ENCODE results near the gene PRR14L. TPM values are rescaled to one million over a fixed set of nuclear protein-coding genes. Genes with fewer than 3 reads are reported as not detected.

PRR14L gene
- polyA plus RNA-seq, 12 donors: 12.8 to 26.5 (median 17.9) TPM; not detected in 1

DNA sequence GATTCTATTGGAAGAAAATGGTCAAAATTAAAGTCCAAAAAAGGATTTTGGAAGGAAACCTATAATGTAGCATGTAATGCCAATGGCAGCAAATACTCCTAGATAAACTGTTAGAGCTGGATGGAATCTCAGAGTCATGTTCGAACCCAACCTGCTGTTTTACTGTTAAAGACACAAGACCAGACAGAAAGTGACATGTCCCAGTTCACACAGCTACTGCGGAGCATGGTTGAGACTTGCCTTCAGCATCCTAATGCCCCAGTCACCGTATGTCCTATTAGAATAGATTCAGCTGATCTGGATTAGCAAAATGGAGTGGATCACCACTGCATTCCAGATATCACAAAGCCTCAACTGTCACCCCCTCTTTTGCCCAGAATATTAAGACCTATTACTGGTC lies 102.9 kb downstream of the PRR14L start:
- DNase-seq: no peak

- DNase-seq: no peak
These were observed 103.5 kb downstream of the PRR14L start for GRCh38 chr22:31646186-31647019.

GRCh38 chr22:31639436-31640039 lies 110.4 kb downstream of the PRR14L start:
- no peak for DNase-seq

DNA sequence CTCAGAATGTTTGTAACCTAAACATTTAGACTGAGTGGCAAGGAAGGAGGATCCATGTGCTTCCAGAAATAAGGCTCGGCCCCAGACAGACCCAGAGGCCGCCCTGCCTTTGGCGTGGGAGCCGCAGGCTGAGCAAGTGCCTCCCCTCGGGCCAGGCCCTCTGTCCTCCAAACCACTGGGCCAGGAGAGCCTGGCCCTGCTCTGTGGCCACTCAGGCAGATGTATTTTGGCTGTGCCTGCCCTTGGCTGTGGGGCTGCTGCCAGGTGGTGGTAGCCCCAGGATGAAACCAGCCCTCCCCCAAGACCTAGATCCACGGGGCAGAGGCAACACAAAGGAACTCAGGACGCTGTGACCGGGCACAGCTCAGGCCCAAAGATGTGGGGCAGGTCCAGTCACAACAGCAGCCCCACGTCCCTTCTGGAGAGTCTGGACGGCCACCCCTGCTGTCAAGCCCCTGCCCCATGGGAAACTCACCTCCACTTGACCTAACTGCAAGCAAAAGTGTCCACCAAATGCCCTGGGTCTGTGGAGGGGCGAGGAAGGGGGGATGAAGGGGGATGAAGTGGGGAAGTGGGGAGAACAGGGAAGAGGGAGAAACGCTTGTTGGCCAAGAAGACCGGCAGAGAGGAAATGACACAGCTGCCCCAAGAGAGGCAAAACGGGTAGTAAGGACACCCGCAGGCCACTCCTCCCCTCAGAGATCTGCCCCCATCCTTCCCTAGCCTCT lies 111.9 kb downstream of the PRR14L start:
- DNase-seq: no peak

GRCh38 chr22:31637447-31637890 lies 112.5 kb downstream of the PRR14L start:
- DNase-seq: no peak

GRCh38 chr22:31635638-31636306 lies 114.2 kb downstream of the PRR14L start:
- no peak for DNase-seq

DNA sequence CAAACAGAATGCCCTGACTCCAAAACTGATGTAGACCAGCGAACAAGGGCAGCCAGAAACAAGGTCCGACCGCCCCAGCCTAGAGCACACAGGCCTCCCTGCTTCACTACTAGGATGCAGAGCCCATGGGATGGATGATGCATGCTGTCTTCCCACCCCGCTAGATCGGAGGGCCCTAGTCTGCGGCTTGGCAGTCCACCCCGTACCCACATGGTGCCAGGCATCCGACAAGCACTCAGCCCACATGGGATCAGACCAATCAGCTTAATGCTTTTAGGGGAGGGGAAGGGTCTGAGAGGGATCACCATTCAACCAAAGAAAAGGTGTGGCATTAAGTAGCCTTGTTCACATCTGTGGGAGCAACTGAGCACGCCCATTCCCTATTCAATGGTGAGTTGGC lies 118.5 kb downstream of the PRR14L start:
- DNase-seq: no peak

Other genes starting within 250 kb of the PRR14L start
- gene PISD, start 87.9 kb downstream of the PRR14L start, polyA plus RNA-seq (ENCODE audit: insufficient read length in 12 of 12): 10 to 100 TPM in 11 of 12 donors, not detected in 1; 14.6 to 42.0 (median 18.3) TPM
- gene DEPDC5, start 3.9 kb upstream of the PRR14L start, polyA plus RNA-seq (ENCODE audit: insufficient read length in 12 of 12): 10 to 100 TPM in 4 of 12 donors, 1 to 10 TPM in 7, not detected in 1; 7.1 to 13.8 (median 9.3) TPM
- gene YWHAH, start 194.4 kb upstream of the PRR14L start, polyA plus RNA-seq (ENCODE audit: insufficient read length in 12 of 12): 100 to 1,000 TPM in 6 of 12 donors, 10 to 100 TPM in 5, not detected in 1; 88.2 to 125 (median 102) TPM

Data from muscle of arm (tissue), 12 donors.